IMR-90 (cell line): ENCODE data around the gene SHCBP1L.

Experiments
- CTCF ChIP-seq: conservative IDR thresholded peaks from 2 replicates; pipeline ENCODE4 v1.5.1; 2012; ENCODE audit warnings: mild to moderate bottlenecking, low read depth, low read length, improper control_type of control experiment
- POLR2A ChIP-seq: IDR thresholded peaks from 2 replicates; pipeline ENCODE4 v1.6.1; 2012; ENCODE audit warnings: mild to moderate bottlenecking, low read depth, low read length

DNA sequence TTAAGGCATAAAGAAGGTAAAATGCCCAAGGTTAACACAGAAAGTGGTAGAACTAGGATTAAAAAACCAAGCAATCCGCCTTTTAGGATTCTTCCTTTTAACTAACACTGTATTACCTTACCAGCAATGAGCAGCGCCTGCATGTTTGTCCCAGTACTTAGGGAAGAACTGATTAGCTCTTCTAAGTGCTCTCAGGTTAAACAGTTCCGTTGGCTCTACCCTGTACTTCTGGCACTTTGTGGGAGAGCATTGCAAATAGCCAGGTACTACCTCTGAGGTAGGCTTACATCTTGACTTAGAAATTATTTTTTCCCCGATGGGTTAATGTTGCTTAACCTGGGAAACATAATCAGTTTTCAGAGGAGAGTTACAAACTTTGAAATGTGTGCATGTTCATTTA is 92.3 kb downstream of the SHCBP1L start:
- TF ChIP-seq CTCF, result no peak
- TF ChIP-seq POLR2A, result no peak
